ENCODE data around the gene ACOXL. TPM values are rescaled to one million over a fixed set of nuclear protein-coding genes. Genes with fewer than 3 reads are reported as not detected.

ACOXL gene
- total RNA-seq, 1 donor from 2014 or later = 0.20 TPM

DNA sequence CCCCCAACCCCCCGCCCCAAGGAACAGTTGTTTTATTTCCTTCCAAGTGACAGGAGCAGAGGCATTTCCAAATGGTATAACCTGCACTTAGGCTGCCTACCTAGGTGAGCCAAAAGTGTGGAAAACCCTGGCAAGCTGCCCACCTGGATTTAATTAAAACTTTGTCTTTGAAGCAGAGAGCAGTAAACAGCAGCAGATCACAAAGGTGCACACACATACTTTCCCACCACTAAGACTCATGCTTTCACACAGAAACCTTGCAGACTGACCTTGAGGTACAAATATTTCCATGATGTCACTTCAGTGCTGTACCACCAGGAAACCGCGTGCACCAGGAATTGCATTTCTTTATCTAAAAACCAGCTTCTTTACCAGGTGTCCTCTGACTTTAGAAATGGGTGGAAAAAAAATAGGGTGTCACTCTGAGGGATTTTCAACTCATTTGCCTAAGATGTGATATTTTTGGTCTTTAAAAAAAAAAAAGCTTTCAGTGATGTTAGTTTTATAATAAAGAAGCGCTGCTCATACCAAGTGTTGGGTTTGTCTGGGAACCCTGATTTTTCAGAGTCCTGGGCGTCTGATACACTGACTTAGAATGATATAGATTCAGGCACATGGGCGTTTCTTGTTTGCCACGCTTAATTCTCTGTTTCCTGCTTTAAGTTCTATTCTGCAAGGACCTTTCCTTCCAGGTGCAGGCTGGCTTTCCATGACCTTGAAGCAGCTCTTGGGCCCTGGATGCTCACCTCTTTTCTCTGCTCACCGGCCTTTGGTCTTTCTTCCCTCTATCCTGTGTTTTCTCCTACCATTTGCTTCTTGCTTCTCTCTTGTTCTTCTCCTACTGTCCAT lies 317.6 kb downstream of the ACOXL start:
- Mint-ChIP-seq H3K4me3 (no peak overlapping the region), H3K36me3 (ENCODE audit: low read depth) (no peaks in the 10 kb centered on the region), H3K9me3 (no peaks in the 10 kb centered on the region), H3K27ac (no peak overlapping the region), H3K27me3 (no peaks in the 10 kb centered on the region), H3K4me1 (peaks cover 45% of the 10 kb centered on the region)
- ChIA-PET CTCF (no interaction called here), POLR2A (interaction anchor here (1.0 kb wide), 1 partner anchor 8 kb away, joined by 4 read pairs; no protein-coding TSS in a partner anchor)
- ATAC-seq (ENCODE audit: low read depth) (peak; percentile 60), DNase-seq (no peak)
- intact Hi-C loops (cut with micrococcal nuclease) = no loop called here
- TF ChIP-seq, protein P1, sequence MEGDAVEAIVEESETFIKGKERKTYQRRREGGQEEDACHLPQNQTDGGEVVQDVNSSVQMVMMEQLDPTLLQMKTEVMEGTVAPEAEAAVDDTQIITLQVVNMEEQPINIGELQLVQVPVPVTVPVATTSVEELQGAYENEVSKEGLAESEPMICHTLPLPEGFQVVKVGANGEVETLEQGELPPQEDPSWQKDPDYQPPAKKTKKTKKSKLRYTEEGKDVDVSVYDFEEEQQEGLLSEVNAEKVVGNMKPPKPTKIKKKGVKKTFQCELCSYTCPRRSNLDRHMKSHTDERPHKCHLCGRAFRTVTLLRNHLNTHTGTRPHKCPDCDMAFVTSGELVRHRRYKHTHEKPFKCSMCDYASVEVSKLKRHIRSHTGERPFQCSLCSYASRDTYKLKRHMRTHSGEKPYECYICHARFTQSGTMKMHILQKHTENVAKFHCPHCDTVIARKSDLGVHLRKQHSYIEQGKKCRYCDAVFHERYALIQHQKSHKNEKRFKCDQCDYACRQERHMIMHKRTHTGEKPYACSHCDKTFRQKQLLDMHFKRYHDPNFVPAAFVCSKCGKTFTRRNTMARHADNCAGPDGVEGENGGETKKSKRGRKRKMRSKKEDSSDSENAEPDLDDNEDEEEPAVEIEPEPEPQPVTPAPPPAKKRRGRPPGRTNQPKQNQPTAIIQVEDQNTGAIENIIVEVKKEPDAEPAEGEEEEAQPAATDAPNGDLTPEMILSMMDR (IDR thresholded peaks at IDR 0.05) = no peak

DNA sequence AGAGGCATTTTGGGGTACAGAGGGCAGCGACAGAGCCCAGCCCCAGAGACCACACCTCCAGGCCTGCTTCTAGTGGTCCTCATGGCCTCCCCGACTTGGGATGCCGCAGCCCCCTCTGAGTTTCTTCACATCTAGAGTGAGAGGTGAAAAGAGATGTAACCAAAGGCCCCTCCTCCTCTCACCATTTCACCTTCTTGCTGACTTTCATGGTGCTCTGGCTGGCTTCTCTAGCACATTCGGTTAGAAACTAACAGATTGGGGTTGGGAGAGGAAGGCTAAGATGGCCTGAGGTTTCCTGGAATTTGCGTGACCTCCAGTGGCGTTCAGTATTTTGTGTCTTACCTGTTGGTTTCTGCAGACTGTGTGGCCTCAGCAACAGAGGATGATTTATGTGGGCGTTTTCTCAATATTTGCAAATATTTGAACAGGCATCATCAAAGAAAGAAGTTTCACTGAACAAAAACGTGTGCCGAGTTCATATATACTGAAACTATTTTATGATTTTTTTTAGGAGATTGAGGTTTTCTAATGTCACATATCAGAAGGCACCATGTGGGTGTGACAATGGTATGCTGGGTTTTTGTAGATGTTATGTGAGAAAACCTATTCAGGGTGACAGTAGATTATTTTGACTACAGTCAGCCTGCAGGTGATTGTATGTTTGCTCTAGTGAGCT lies 318.5 kb downstream of the ACOXL start:
- POLR2A ChIA-PET = no interaction called here
- Mint-ChIP-seq H3K4me1 (peaks cover 52% of the 10 kb centered on the region), H3K27ac (no peak overlapping the region), H3K27me3 (no peaks in the 10 kb centered on the region), H3K36me3 (ENCODE audit: low read depth) (no peaks in the 10 kb centered on the region), H3K9me3 (no peaks in the 10 kb centered on the region), H3K4me3 (no peak overlapping the region)
- ATAC-seq (ENCODE audit: low read depth) (no peak), DNase-seq (no peak)
- CTCF ChIA-PET = no interaction called here
- intact Hi-C loops (cut with micrococcal nuclease) = no loop called here
- TF ChIP-seq, protein P1 (IDR thresholded peaks at IDR 0.05) = no peak

DNA sequence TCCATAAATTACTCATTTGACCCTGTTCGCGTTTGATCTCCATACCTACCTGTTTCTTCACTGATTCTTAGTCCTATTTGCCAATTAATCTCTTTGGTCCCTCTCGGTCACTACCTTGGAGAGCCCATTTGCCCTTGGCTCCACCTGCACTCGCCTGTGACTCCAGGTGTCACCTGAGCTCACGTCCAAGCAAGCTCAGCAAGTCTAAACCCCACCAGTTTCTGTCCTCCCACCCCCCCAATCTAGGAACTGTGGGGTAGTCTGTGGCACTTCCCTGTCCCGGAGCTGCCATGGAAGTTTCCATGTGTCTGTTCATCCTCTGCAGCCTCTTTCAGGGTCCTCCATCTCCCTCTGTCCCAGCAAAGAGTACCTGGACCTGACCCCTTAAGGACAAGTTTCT lies 320.2 kb downstream of the ACOXL start:
- DNase-seq (no peak), ATAC-seq (ENCODE audit: low read depth) (no peak)
- ChIA-PET POLR2A (interaction anchor here (0.6 kb wide), 1 partner anchor 67 kb away, joined by 4 read pairs; no protein-coding TSS in a partner anchor), CTCF (no interaction called here)
- Mint-ChIP-seq H3K4me3 (no peak overlapping the region), H3K27ac (no peak overlapping the region), H3K4me1 (peaks cover 67% of the 10 kb centered on the region), H3K9me3 (no peaks in the 10 kb centered on the region), H3K27me3 (no peaks in the 10 kb centered on the region), H3K36me3 (ENCODE audit: low read depth) (no peaks in the 10 kb centered on the region)
- intact Hi-C loops (cut with micrococcal nuclease) = no loop called here
- TF ChIP-seq, protein P1 (IDR thresholded peaks at IDR 0.05) = no peak

DNA sequence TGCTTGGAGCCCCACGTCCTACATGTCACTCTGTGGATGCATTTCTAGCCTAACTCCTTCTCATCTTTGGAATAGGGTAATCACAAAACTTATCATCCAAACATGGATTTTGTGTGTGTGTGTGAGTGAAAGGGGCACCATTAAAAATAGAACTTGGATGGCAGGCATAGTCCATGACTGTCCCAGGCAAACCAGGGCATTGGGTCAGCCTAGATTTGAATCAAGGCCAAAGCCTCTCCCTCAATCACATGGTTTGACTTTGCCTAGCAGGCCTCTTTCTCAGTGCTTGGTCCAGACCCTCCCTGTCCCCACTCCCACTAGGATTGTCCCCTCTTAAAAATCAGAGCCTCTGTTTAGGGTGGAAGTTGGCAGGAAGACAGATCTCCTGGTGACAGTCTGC lies 320.9 kb downstream of the ACOXL start:
- H3K4me3 Mint-ChIP-seq = no peak overlapping the region
- DNase-seq = no peak

More for the DNA sequence above, 320.9 kb downstream of the ACOXL start:
- H3K27ac Mint-ChIP-seq = no peak overlapping the region
- H3K9me3 Mint-ChIP-seq = no peaks in the 10 kb centered on the region
- no peaks in the 10 kb centered on the region for H3K36me3 Mint-ChIP-seq (ENCODE audit: low read depth)
- TF ChIP-seq, protein P1 (IDR thresholded peaks at IDR 0.05) = no peak
- intact Hi-C loops (cut with micrococcal nuclease) = no loop called here
- ChIA-PET POLR2A (no interaction called here), CTCF (no interaction called here)
- H3K4me1 Mint-ChIP-seq = peaks cover 73% of the 10 kb centered on the region
- H3K27me3 Mint-ChIP-seq = no peaks in the 10 kb centered on the region
- no peak for ATAC-seq (ENCODE audit: low read depth)
